NT2/D1 (cell line): Measurements from ENCODE around the gene HSDL2.
"Not testable (repeated sequence)": the region's sequence is repeated elsewhere in the genome, so short reads cannot be mapped to it uniquely, and the experiment has no call there.

ENCODE experiments used
- DNase-seq: peaks from one replicate; pipeline ENCODE4 v3.0.0-alpha.2; 2011; ENCODE audit warnings: low read depth, low spot score
- H3K27me3 ChIP-seq: 2 replicates; pipeline ENCODE4 v1.6.0; 2011; ENCODE audit warnings: mild to moderate bottlenecking; ENCODE audit not compliant: insufficient read length, insufficient read depth
- H3K36me3 ChIP-seq: 2 replicates; pipeline ENCODE4 v1.6.1; 2011; ENCODE audit warnings: mild to moderate bottlenecking, low read length, mixed read lengths; ENCODE audit not compliant: insufficient read depth, insufficient read length
- H3K4me1 ChIP-seq: 2 replicates; pipeline ENCODE4 v1.5.1; 2011; ENCODE audit not compliant: insufficient read depth, insufficient read length
- H3K4me3 ChIP-seq: 2 replicates; pipeline ENCODE4 v1.5.1; 2011; ENCODE audit warnings: low read depth; ENCODE audit not compliant: insufficient read length
- H3K9ac ChIP-seq: 2 replicates; pipeline ENCODE4 v1.6.0; 2011; ENCODE audit warnings: low read depth; ENCODE audit not compliant: insufficient read length
- H3K9me3 ChIP-seq: 2 replicates; pipeline ENCODE4 v1.5.1; 2011; ENCODE audit warnings: mild to moderate bottlenecking, low read length; ENCODE audit not compliant: insufficient read depth
- SUZ12 ChIP-seq: IDR thresholded peaks from 2 replicates; pipeline ENCODE4 v1.6.1; 2011; ENCODE audit not compliant: insufficient read length, insufficient read depth; ENCODE audit errors: extremely low read depth
- YY1 ChIP-seq: IDR thresholded peaks from 2 replicates; pipeline ENCODE4 v1.6.1; 2011; ENCODE audit not compliant: insufficient read length, insufficient read depth
- ZNF274 ChIP-seq: IDR thresholded peaks from 2 replicates; pipeline ENCODE4 v1.6.1; 2011; ENCODE audit warnings: mild to moderate bottlenecking, low read depth, low read length

HSDL2 gene

DNA sequence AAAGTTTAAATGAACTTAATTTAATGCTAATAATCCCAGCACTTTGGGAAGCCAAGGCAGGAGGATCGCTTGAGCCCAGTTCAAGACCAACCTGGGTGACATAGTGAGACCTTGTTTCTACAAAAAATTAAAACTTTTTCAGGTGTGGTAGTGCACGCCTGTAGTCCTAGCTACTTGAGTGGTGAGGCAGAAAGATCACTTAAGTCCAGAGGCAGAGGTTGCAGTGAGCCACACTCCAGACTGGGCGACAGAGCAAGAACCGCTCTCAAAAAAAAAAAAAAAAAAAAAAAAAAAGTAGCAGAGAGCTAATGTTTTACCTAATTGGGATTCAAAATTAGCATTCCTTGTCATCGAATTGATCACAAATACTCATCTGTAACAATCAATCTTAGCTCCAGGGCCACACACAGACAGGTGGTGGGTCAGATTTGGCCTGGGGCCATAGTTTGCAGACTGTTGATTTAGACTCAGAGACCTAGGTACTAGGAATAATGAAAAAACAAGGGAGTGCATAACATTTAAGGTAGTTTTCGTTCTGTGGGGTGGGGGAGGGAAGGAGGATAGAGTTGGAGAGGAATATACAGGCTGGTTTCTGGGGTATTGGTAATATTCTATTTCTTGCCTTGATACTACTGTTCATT is 21.4 kb downstream of the HSDL2 start:
- Histone ChIP-seq H3K9me3 (peaks cover 18% of the 10 kb centered on the region), H3K4me3 (no peak overlapping the region), H3K4me1 (no peaks in the 10 kb centered on the region), H3K27me3 (no peaks in the 10 kb centered on the region), H3K9ac (no peak overlapping the region), H3K36me3 (peaks cover 25% of the 10 kb centered on the region)
- TF ChIP-seq YY1 (no peak), SUZ12 (no peak), ZNF274 (no peak)
- DNase-seq, result no peak

GRCh38 chr9:112403614-112404201 is 23.8 kb downstream of the HSDL2 start:
- TF ChIP-seq ZNF274 (no peak), YY1 (no peak), SUZ12 (no peak)
- DNase-seq, result no peak
- H3K27me3 ChIP-seq, result no peaks in the 10 kb centered on the region
- H3K9ac ChIP-seq, result no peak overlapping the region
- peaks cover 28% of the 10 kb centered on the region for H3K36me3 ChIP-seq
- no peaks in the 10 kb centered on the region for H3K4me1 ChIP-seq
- no peak overlapping the region for H3K4me3 ChIP-seq
- H3K9me3 ChIP-seq, result peaks cover 12% of the 10 kb centered on the region

DNA sequence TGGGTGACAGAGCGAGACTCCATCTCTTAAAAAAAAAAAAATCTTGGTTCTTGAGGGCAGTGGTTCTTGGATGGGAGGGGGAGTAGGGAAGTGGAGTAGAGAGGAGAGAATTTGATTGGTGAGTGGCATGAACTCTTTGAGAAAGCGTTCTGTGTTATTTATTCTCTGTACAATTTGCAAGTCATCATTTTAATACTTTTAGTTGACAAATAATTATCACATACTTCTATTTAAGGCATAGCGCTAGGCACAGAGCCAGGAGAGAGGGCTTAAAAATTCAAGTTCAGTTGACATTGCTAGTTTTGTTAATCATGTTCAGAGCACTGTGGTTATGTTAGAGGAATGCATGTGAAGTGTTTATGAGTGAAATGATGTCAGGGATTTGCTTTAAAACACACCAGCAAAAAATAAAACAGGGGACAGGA is 24.6 kb downstream of the HSDL2 start:
- no peak overlapping the region for H3K4me3 ChIP-seq
- peaks cover 5% of the 10 kb centered on the region for H3K9me3 ChIP-seq
- H3K9ac ChIP-seq, result no peak overlapping the region
- H3K4me1 ChIP-seq, result no peaks in the 10 kb centered on the region
- H3K36me3 ChIP-seq, result peaks cover 34% of the 10 kb centered on the region
- no peak for DNase-seq
- TF ChIP-seq SUZ12 (no peak), ZNF274 (no peak), YY1 (no peak)
- no peaks in the 10 kb centered on the region for H3K27me3 ChIP-seq

GRCh38 chr9:112408275-112408674 is 28.4 kb downstream of the HSDL2 start:
- no peak overlapping the region for H3K4me3 ChIP-seq
- TF ChIP-seq YY1 (no peak), SUZ12 (no peak), ZNF274 (no peak)
- DNase-seq, result no peak
- H3K9me3 ChIP-seq, result no peaks in the 10 kb centered on the region
- no peaks in the 10 kb centered on the region for H3K27me3 ChIP-seq
- no peaks in the 10 kb centered on the region for H3K4me1 ChIP-seq
- peaks cover 56% of the 10 kb centered on the region for H3K36me3 ChIP-seq
- H3K9ac ChIP-seq, result no peak overlapping the region

- TF ChIP-seq SUZ12 (no peak), ZNF274 (no peak), YY1 (no peak)
- H3K27me3 ChIP-seq, result no peaks in the 10 kb centered on the region
- no peak overlapping the region for H3K4me3 ChIP-seq
- no peak overlapping the region for H3K9ac ChIP-seq
- DNase-seq, result no peak
- H3K9me3 ChIP-seq, result no peaks in the 10 kb centered on the region
- H3K36me3 ChIP-seq, result peaks cover 55% of the 10 kb centered on the region
- no peaks in the 10 kb centered on the region for H3K4me1 ChIP-seq
Measured at GRCh38 chr9:112408819-112409218, 28.9 kb downstream of the HSDL2 start.

DNA sequence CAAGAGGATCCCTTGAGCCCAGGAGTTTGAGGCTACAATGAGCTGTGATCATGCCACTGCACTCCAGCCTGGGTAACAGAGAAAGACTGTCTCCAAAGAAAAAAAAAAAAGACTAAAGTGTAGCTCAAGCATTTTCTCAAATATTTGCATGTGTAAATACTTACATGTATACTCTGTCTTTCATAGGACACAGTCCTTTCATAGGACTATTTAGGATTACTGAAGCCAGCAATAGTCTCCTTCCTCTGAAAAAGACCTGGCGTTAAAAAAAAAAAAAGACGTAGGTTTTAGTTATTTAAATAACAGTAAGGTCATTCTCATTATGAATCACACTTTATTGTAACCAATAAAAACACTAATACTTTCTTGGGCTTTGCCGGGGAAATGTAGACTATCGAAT is 29.9 kb downstream of the HSDL2 start:
- Histone ChIP-seq H3K9ac (no peak overlapping the region), H3K27me3 (no peaks in the 10 kb centered on the region), H3K4me1 (no peaks in the 10 kb centered on the region), H3K36me3 (peaks cover 48% of the 10 kb centered on the region), H3K4me3 (no peak overlapping the region), H3K9me3 (no peaks in the 10 kb centered on the region)
- TF ChIP-seq SUZ12, result no peak
- TF ChIP-seq YY1, result no peak
- TF ChIP-seq ZNF274, result no peak
- DNase-seq, result no peak

DNA sequence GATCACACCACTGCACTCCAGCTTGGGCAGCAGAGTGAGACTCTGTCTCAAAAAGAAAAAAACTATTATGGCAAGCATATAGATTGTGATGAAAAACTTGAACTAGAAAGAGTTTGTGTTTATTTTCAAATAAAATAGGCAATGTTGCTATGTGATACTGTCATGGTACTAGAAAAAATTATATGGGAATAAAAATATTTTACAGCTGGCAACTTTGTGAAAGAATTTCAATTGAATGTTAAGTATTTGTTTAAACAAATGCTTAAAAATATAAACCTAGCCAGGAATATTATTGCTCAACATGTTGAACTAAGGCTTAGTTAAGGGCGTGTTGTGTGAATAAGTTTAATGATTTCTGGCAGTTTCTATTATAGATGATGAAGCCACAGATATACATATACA is 31.7 kb downstream of the HSDL2 start:
- no peak for DNase-seq
- no peaks in the 10 kb centered on the region for H3K27me3 ChIP-seq
- no peaks in the 10 kb centered on the region for H3K4me1 ChIP-seq
- H3K9me3 ChIP-seq, result no peaks in the 10 kb centered on the region
- TF ChIP-seq YY1, result no peak
- TF ChIP-seq ZNF274, result no peak
- no peak for TF ChIP-seq SUZ12
- H3K36me3 ChIP-seq, result peaks cover 46% of the 10 kb centered on the region
- no peak overlapping the region for H3K4me3 ChIP-seq
- H3K9ac ChIP-seq, result no peak overlapping the region

- H3K4me1 ChIP-seq, DNase-seq, H3K9me3 ChIP-seq, H3K9ac ChIP-seq, H3K27me3 ChIP-seq, H3K4me3 ChIP-seq: not testable (repeated sequence)
- H3K36me3 ChIP-seq, result peaks cover 36% of the 10 kb centered on the region
Measured at GRCh38 chr9:112413728-112414127, 33.8 kb downstream of the HSDL2 start.
